Testis (tissue), 2 donors: ENCODE measurements around the gene MSI2.

Source experiments
- CTCF ChIP-seq, 3 experiments: fragments of 450-650 bp in 2 of 3; fragments of 200-600 bp in 1 of 3; sonication (generic) in 1 of 3; IDR thresholded peaks; one replicate each; pipeline ENCODE4 v1.5.1; 2016 to 2019; ENCODE audit warnings: antibody characterized with exemption in 3 of 3, mild to moderate bottlenecking in 2 of 3, moderate library complexity in 1 of 3
- POLR2A ChIP-seq: fragments of 450-650 bp; IDR thresholded peaks from one replicate; pipeline ENCODE4 v1.6.1; 2017; ENCODE audit warnings: antibody characterized with exemption, mild to moderate bottlenecking, moderate library complexity

- TF ChIP-seq CTCF (IDR thresholded peaks at IDR 0.05) (no peak), POLR2A (no peak)
These were observed 210.9 kb downstream of the MSI2 start for GRCh38 chr17:57467226-57467625.
